Stimulated activated CD4-positive, alpha-beta T cell treated with anti-CD3 and anti-CD28 coated beads, TNF-alpha, amount 100 ng/mL, for 1 hour (primary cell): Measurements from ENCODE around the gene OMA1.
"Not testable (repeated sequence)": the region's sequence is repeated elsewhere in the genome, so short reads cannot be mapped to it uniquely, and the experiment has no call there.

ENCODE experiments used
- DNase-seq, 3 donors: peaks; one replicate each; pipeline ENCODE4 v3.0.0-alpha.2; 2020; ENCODE audit warnings: low read depth in 3 of 3, low spot score in 1 of 3

OMA1 gene

DNA sequence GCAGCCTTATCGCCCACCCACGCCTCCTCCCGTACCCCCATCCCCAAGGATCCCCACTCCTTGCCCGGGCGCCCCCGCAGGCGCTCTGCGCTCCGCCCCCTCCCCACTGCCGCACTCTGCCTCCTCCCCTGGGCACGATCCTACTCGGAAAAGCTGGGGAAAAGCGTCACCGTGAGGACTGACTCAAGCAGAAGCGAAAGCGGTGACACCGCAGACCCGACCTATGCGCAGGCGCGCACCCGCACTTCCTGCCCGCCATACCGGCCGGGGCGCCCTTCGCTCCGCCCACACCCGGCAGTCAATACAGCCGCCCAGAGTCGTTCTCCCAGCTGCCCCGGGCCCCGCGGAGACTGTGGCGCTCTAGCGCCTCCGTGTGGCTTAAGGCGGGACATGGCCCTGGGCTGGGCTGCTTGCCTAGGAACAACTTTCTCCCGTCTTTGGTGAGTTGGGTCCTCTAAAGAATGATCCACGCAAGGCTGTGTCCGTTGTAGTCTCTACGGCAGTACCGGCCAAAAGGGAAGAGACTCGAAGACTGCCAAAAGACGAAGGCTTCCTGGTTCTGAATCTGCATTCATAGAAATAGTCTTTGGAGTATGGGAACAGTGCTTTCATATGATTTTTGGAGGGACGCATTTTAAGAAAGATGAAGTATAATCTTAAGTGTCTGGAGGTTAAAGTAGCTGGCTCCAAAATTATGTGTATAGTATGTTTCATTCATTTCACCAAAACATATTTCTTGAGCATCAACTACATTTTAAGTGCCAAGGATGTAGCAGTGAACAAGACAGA is at the start of gene OMA1:
TSS of gene OMA1 (minus strand) at position 207 of the 789 bp plus-strand sequence. CDS start 7,432 bp downstream, outside the sequence.
- peak; percentile 94 to 98 (median 97) for DNase-seq

DNA sequence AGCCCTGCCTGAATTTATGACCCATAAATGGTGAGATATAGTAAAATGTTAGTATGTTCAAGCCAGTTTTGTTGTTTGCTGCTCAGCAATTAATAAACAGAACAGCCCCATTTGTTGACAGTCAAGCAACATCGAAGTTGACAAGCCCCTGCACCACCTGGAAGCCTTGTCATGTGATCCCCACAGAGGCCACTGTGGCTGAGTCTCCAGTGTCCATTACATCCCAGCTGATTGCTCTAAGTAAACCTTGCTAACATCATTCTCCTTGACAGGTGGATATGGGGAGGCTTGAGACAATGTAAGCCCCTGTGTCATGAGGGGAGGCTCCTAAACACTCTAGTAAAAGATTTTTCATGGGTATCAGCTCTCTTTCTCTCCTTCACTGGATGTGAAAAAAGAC is 48.0 kb upstream of the OMA1 start:
- no peak for DNase-seq

DNA sequence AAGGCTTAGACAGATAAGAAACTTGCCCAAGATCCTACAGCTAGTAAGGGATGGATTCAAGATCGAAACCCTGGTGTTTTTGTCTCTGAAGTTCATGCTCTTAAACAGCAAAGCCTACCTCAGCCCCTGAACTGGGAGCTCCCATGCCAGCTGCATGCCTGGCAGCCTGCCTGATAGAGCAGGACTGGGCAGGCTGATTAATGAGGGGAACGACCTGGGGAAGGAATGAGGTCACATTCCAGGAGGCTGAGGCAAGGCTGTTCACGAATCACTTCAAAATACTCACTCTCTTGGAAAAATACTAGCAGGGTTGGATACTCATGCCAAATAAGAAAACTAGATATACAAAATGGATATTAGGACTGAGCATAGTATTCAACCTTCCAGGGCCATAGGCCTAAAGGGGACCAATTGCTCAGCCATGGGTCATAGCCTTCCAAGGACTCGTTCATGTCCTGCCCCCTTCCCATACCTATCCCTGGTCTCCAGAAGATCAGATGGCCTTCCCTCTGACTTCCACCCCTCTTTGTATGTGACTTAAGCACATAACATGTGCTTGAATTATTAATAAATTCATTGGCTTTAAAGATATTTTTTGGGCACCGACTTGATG is 46.1 kb upstream of the OMA1 start:
- no peak for DNase-seq

DNA sequence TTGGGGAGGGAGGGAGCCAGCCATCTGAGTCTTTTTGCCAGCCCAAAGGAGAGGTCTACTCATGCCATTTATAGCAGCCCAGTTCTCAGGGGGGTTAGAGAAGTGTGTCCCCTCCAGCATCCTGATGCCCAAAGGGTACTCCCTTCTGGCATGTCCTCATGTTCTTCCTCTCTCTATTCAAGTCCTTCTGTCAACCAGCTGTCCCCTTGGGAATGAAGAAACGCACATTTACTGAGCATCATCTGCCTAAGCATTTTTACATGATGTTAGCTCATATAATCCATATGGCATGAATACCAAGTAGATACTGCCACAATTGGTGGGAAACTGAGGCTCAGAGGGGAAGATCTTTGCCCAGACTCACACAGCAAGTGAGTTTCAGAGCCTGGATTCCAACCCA is 45.3 kb upstream of the OMA1 start:
- no peak for DNase-seq

DNA sequence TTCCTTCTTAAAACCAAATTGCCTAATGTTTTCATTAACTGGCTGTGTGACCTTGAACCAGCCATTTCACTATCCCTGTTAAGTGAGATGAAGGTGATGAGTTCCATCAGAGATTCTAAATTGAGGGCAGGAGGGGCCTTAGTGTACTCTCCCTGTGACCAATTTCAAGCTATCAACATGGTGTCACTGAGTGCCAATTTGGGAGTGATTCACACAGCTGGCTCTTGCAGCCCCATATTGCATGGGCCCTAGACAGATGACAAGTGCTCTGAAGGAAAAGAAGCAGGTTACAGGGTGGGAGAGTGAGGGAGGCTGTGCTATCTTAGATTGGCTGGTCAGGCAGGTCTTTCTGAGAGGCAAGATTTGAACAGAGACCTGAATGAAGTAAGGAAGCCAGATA is 43.5 kb upstream of the OMA1 start:
- no peak for DNase-seq

DNA sequence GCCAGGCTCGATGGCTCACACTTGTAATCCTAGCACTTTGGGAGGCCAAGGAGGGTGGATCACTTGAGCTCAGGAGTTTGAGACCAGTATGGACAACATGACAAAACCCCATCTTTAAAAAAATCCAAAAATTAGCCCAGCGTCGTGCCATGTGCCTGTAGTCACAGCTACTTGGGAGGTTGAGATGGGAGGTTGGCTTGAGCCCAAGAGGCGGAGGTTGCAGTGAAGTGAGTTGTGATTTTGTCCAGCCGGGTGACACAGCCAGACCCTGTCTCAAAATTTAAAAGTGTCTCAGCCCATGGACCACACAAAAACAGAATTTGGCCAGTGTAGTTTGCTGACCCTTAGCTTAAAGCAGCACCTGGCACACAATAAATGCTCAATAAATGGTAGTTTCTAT is 41.9 kb upstream of the OMA1 start:
- DNase-seq = no peak

DNA sequence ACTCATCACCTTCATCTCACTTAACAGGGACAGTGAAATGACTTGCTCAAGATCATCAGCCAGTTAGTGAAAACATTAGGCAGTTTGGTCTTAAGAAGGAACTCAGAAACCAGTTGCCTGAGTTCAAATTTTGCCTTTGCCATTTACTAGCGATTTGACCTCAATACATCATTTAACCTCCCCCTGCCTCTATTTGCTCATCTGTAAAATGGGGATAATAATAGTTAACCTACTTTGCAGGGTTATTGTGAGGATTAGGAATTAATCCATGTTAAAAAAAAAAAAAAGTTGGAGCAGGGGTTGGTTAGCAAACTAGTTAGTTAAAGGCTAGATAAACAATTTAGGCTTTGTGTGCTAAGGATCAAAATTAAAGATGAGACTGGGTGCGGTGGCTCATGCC is 41.1 kb upstream of the OMA1 start:
- DNase-seq = no peak

DNA sequence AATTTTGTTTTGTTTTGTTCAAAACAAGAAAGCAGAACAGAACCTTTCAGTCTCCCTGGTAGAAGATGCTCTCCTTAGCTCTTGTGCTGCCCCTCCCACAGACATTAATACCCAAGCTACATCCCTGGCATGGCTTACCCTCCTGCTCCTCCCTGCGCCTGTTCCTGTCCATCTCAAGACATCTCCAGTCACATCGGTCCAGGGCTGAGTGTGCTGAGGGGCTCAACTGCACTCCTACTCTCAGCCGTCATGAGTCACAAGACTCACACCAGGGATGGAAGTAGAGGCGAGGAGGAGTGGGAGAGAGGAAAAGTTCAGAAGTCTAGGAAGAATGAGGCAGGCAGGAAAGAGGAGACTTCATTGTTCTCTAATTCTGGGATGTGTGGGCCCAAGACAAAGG is 39.7 kb upstream of the OMA1 start:
- no peak for DNase-seq

DNA sequence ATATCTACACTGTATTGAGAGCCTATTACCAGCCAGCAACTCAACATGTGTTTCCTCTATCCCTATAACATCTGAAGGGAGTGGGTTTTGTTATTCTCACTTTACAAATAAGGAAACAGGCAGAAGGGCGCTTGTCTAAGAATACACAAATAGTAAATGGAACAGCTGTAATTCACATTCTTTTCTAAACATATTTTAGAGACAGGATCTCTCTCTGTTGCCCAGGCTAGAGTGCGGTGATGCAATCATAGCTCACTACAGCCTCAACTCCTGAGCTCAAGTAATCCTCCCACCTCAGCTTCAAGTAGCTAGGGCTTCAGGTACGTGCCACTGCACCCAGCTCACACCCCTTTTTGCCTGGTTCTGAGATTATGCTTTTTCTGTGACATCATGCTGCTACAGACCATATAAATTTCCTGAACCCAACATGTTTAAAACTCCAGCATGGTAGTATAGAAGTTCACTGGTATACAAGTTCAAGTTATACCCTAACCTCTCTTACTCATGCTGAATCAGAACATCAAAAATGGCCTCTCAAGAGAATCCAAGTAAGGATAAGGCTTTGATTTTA is 39.1 kb upstream of the OMA1 start:
- DNase-seq = no peak

DNA sequence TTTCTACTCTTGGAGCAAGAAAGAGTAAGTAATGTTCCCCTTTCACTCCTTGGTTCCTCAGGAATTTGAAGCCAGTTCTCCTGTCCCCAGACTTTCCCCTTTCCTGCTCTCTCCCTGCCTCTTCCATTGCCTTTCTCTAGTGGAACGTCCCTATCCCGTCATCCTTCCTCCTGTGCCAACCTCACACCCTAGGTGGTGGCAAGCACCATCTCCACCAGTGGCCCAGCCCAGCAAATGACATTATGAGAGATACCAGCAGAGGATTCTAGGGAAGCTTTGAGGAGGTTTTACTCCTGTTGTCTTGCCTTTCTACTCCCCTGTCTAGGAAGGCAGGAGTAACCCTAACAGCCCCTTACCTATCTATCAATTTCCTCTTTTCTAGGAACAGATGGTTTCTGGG is 38.6 kb upstream of the OMA1 start:
- no peak for DNase-seq

DNA sequence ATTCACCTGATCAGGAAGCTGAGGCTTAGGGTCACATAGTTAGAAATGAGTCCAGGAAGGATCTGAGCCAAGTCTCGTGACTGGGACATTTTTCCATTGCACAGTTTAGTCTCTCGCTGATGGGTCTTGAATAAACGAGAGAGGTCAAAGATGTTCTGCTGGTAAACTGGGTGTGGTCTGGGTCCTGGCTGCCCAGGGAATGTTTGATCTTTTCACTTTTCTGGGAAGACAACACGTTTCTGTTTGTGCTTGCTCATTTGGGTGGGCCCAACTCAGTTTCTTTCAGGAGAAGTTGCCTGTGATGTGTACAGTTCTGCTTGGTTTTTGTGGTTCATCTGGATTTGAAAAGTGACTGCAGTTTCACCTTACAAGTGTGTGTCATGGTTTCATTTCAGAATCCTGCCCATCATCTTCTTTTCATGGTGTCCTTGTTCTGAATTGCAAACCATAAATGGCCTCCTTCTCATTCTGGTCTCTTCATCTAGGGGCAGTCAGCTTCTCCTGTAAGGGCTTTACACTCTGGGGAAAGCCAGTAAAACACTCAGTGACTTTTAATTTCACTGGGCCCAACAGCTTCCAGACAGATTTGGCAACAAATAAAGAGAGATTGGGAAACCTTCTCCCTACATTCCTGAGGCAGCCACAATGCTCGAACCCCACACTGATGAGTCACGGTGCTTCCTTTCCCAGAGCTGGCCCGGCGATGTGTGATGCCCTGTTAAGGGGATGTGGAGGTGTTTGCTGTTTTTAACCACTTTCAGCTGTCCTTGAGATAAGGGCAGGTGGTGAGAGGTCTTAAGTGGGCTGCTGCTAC is 37.8 kb upstream of the OMA1 start:
- DNase-seq = no peak

- no peak for DNase-seq
Observed at GRCh38 chr1:58583496-58583895, 37.0 kb upstream of the OMA1 start.

DNA sequence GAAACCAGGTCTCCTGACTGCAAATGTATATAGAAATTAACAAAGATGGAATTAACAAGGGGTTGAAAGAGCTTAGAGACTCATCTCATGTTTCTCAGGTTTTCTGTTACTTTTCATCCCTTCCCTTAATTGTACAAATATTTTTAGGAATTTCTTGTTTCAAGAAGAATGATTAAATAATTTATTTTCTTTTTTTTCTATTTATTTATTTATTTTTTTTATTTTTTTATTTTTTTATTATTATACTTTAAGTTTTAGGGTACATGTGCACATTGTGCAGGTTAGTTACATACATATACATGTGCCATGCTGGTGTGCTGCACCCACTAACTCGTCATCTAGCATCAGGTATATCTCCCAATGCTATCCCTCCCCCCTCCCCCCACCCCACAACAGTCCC is 35.6 kb upstream of the OMA1 start:
- DNase-seq = not testable (repeated sequence)

- DNase-seq = no peak
Observed at GRCh38 chr1:58581641-58582040, 35.1 kb upstream of the OMA1 start.

GRCh38 chr1:58580186-58580585 is 33.7 kb upstream of the OMA1 start:
- DNase-seq = no peak

DNA sequence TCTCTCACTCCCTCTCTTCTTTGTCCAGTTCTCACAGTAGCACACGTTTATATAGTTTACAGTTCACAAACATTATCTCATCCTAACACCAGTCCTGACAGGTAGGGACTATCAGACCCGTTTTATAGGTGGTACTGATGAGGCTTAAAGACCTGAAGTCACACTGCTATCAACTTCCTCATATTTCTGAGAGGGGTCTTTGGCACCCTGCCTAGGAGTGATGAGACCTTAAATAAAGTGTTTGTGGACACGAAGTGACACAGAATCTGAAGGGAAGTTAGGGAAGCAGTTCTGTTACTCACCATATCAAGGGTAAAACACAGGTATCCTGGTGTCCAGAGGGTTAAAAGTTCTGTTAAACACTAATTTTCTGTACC is 31.1 kb upstream of the OMA1 start:
- DNase-seq = no peak

- no peak for DNase-seq
Observed at GRCh38 chr1:58576727-58577653, 30.5 kb upstream of the OMA1 start, which contains the start of gene TACSTD2. TSS of gene TACSTD2 (minus strand) at chr1:58577252. CDS start at chr1:58577156, 96 bp downstream.

GRCh38 chr1:58576325-58576726 is 29.8 kb upstream of the OMA1 start:
- no peak for DNase-seq

- no peak for DNase-seq
Observed at GRCh38 chr1:58575551-58576324, 29.2 kb upstream of the OMA1 start.

DNA sequence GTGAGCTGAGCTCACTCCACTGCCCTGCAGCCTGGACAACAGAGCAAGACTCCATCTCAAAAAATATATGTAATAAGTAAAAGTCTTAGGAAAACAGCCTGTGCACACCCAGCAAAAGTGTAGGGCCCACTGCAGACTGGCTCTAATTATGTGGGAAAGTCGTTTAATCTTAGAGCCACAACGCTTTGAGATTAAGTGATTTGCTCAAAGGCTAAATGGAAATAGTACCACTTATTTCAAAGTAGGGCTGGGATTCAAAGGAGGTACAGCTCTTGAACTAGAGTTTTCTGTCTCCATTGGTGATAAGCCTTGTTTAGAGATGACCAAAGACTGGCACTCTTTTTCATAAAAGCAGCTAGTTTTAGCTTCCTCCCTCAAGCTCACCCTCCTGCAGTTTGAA is 28.3 kb upstream of the OMA1 start:
- DNase-seq = no peak
